ENCODE data around the gene BACE2.

Gene BACE2

DNA sequence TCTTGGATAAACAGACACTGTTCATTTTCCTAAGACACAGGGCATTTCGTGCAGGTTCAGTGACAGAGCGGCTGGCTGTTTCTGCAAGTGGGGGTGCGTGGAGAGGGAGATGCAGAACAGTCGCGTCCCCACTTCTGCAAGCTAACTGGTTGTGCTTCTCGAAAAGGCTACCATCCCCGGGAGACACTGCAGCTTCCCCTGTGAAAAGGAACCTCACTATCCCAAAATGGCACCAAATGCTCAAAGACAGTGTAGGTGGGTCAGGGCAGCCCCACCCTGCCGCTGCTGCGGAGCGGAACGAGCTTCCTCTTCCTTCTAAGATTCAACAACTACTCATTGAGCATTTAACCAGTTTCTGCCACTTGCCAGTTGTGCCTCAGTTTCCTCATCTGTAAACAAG, 19.2 kb upstream of the BACE2 start:
- no peak for DNase-seq (ENCODE audit: low read depth in 3 of 3)

DNA sequence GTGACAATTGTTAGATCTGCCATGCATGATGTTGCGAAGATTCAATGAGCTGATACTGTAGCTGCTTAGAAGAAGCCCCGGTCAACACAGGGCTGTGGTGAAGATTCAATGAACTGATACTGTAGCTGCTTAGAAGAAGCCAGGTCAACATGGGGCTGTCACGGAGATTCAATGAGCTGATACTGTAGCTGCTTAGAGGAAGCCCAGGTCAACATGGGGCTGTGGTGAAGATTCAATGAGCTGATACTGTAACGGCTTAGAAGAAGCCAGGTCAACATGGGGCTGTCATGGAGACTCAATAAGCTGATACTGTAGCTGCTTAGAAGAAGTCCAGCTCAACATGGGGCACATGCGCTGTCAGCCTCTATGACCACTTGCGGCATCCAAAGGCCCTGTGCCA, 18.8 kb upstream of the BACE2 start:
- DNase-seq (ENCODE audit: low read depth in 3 of 3): no peak

DNA sequence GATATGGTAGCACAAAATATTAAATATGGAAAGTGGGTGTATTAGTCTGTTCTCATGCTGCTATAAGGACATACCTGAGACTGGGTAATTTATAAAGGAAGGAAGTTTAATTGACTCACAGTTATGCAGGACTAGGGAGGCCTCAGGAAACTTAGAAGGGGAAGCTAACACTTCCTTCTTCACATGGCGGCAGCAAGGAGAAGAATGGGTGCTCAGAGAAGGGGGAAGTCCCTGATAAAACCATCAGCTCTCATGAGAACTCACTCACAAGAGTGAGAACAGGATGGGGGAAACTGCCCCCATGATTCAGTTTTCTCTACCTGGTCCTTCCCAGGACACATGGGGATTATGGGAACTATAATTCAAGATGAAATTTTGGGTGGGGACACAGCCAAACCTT, 15.8 kb upstream of the BACE2 start:
- no peak for DNase-seq (ENCODE audit: low read depth in 3 of 3)

DNA sequence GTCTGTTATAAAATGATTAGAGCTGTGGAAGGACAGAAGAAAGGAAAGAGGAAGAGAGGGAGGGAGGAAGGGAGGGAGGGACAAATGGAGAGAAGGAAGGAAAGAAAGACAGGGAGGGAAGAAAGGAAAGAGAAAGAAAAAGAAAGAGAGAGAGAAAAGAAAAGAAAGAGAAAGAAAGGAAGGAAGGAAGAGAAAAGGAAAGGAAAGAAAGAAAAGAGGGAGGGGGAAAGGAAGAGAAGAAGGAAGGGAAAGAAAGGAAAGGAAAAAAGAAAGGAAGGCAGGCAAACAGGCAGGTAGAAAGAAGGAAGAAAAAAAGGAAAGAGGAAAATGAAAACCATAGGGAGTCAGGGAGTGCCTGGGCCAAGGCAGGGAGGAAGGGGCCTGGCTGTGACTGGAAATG, 14.5 kb upstream of the BACE2 start:
- DNase-seq (ENCODE audit: low read depth in 3 of 3): no peak

- no peak for DNase-seq (ENCODE audit: low read depth in 3 of 3)
Measured at GRCh38 chr21:41156142-41156541, 11.8 kb upstream of the BACE2 start.

DNA sequence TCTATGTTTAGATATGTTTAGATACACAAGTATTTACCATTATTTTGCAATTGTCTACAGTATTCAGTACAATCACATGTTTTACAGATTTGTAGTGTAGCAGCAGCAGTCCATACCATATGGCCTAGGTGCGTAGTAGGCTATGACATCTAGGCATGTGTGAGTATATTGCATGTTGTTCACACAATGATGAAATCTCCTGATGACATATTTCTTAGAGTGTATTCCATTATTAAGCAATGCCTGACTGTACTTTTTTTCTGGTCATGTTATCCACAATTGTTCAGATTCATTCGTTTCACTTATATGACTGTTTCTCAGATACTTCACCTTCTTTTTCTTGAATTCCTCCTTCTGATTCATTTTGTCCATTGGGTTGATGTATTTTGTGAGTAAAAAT, 9.9 kb upstream of the BACE2 start:
- no peak for DNase-seq (ENCODE audit: low read depth in 3 of 3)

- no peak for DNase-seq (ENCODE audit: low read depth in 3 of 3)
Measured at GRCh38 chr21:41160036-41160435, 7.9 kb upstream of the BACE2 start.

- DNase-seq (ENCODE audit: low read depth in 3 of 3): no peak
Measured at GRCh38 chr21:41161428-41161827, 6.5 kb upstream of the BACE2 start.

- no peak for DNase-seq (ENCODE audit: low read depth in 3 of 3)
Measured at GRCh38 chr21:41162096-41162495, 5.9 kb upstream of the BACE2 start.

DNA sequence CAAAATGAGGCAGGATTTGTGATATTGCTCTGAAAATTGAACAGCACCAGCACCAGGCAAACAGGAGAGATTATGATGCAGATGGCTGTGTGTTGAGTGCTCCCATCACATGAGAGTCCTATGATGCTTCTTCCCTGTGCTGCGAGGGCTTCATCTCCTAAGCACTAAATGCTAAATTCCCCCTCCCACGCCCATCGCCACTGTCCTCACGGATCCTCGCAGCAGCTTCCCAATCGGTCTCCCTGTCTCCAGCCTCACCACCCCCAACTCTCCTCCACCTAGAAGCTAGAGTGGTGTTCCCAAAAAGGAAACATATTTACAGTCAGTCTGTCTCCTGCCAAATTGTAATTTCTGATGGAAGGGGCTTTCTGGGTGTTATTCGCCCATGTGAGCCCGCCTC, 4.9 kb upstream of the BACE2 start:
- no peak for DNase-seq (ENCODE audit: low read depth in 3 of 3)

- no peak for DNase-seq (ENCODE audit: low read depth in 3 of 3)
Measured at GRCh38 chr21:41164052-41164451, 3.9 kb upstream of the BACE2 start.

GRCh38 chr21:41164981-41165655, 2.8 kb upstream of the BACE2 start:
- no peak for DNase-seq (ENCODE audit: low read depth in 3 of 3)

DNA sequence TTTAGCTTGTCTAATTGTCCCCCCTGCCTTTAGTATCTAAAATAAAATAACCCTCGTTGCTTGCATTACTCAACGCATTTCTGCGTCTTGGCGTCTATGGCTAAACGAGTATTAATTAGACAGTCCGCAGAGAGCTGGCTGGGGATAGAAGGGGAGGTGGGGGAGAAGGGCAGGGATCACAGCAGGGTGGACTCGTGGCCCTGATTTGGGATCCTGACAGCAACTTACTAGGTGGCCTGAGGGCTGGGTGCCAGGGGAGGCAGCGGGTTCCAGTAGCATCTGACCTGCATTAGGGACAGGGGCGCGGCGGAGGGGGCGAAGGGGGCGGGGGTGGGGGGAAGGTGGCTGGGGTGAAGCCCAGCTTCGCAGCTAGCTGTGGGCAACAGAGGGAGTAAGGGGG, 1.1 kb upstream of the BACE2 start:
- DNase-seq (ENCODE audit: low read depth in 3 of 3): no peak

GRCh38 chr21:41168391-41169257, 664 bp downstream of the BACE2 start:
- DNase-seq (ENCODE audit: low read depth in 3 of 3): peak in 1 of 3 donors; percentile 1

- DNase-seq (ENCODE audit: low read depth in 3 of 3): no peak
Measured at GRCh38 chr21:41169258-41169576, 1.3 kb downstream of the BACE2 start.

DNA sequence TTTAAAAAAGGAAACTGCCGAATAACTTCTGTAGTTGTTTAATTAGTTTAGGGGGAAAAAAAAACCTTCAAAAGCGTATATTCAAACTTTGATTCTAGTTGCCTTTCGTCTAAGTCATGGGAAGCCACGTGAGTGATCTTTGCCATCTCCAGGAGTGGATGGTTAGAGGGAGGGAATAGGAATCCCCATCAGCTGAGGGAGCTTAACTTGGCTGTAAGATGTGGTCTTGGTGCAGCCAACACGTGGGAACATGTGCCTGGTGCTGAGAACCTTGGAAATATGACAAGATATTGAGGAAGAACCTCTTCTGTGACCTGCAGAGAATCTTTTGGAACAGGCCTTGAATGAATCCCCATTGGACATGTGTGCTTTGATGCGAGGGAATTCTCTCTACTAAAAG, 1.7 kb downstream of the BACE2 start:
- DNase-seq (ENCODE audit: low read depth in 3 of 3): no peak

- peak in 1 of 3 donors; percentile 3 for DNase-seq (ENCODE audit: low read depth in 3 of 3)
Measured at GRCh38 chr21:41170442-41170841, 2.5 kb downstream of the BACE2 start.

DNA sequence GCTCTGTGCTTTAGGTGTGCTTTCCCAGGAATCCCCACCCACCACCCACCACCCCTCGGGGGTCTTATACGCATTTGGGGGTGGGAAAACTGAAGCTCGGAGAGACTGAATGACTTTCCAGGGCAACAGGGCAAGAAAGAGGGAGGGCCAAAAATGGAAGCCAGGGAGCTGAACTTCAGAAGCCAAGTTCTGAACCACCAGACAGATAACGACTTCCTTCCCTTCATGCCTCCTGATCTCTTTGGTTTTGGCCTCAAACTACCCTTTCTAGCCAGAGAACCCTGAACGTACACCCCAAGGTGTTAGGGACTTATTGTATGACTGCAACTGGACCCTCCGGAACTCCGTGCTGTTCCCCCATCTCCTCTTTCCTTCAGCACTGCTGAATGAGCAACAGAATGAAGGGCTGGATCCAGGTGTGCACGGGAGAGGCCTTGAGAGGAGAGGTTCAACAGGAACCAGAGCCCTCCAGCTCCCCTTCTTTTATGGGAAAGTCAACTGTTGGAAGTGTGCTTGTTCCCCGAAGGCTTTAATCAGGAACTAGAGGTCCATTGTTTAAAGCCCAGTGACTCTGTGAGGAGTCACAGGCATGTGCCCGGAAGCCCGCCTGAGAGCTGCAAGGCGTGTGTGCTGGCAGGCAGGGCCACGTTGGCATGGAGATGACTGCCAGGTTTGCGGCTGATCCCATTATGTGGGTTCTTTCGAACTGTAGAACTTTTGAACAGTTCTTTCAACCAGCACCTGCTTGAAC, 3.1 kb downstream of the BACE2 start:
- DNase-seq (ENCODE audit: low read depth in 3 of 3): no peak

DNA sequence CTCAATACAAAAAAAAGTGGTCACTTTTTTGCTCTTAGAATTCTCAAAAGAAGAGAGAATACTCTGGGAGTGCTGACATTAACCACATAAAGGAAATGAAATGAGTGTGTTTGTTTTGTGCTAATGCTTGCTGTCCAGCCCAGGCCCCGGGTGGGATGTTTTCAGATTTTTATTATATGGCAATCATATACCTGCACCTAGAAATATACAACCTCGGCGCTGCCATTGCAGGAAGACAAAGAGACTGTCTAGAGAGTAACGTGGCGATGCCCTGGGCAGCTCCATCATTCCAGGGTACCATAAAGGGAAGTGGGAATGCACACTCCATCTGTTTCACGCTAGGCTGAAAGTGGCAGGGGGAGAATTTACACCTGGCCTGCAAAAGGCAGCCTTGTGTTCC, 7.1 kb downstream of the BACE2 start:
- no peak for DNase-seq (ENCODE audit: low read depth in 3 of 3)

DNA sequence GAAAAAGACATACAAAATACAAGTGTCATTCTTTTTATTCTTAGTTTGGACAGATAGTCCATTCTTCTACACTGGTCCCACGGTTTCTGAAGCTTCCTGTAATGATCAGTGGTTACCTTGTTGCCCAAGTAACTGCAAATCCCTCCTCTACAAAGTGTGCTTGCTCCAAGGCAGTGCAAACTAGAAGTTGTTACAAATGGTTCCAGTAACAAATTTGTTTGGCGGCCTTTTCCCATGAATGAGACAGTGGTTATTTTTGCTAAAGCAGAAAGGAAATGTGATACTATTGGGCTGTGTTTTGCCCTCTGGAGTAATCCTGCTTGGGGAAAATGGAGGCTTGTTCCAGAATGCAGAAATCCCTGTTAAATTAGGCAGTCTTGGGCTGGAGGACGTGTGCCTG, 8.9 kb downstream of the BACE2 start:
- DNase-seq (ENCODE audit: low read depth in 3 of 3): no peak

GRCh38 chr21:41180752-41181151, 12.8 kb downstream of the BACE2 start:
- no peak for DNase-seq (ENCODE audit: low read depth in 3 of 3)

- DNase-seq (ENCODE audit: low read depth in 3 of 3): no peak
Measured at GRCh38 chr21:41182547-41182946, 14.6 kb downstream of the BACE2 start.

DNA sequence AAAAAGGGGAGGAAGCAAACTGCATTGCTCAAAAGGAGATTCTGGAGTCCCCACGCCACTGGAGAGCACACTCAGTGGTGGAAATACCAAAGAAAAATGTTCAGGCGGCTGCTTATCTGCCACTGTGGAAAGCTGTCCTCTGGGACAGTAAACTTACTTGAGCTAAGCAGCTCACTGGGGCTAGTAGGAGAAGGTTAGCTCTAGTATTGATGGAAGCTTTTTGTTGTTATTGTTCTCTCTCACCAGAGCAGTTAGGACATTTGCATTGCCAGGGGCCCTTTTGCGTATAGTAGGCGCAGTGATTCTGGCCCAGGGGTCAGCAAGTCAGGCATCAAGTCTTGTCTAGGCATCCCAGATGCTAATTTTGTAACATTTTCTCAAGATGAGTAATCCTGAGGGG, 15.6 kb downstream of the BACE2 start:
- DNase-seq (ENCODE audit: low read depth in 3 of 3): no peak

Data from stimulated activated CD4-positive, alpha-beta T cell treated with anti-CD3 and anti-CD28 coated beads, TNF-alpha, amount 100 ng/mL, for 48 hours (primary cell).